ENCODE measurements around the gene PITPNB.

Gene PITPNB

DNA sequence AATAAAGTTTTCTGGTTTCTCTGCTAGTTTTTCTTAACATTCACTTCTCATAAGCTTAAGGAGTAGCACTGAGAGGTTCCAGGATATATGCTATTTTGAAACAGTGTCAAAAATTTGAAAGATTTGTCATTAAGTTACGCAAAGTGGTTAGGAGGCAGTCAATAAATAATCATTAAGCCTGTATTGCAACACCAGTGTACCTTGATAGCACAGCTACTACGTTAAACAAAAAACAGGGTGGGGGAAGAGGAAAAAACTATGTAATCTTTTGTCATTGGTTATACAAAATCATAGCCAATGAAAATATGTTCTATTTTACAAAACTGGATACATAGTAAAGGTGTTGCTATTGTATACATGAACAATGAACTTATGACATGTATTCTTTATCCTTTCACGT is 30.4 kb upstream of the PITPNB start:
- TF ChIP-seq, protein P1, sequence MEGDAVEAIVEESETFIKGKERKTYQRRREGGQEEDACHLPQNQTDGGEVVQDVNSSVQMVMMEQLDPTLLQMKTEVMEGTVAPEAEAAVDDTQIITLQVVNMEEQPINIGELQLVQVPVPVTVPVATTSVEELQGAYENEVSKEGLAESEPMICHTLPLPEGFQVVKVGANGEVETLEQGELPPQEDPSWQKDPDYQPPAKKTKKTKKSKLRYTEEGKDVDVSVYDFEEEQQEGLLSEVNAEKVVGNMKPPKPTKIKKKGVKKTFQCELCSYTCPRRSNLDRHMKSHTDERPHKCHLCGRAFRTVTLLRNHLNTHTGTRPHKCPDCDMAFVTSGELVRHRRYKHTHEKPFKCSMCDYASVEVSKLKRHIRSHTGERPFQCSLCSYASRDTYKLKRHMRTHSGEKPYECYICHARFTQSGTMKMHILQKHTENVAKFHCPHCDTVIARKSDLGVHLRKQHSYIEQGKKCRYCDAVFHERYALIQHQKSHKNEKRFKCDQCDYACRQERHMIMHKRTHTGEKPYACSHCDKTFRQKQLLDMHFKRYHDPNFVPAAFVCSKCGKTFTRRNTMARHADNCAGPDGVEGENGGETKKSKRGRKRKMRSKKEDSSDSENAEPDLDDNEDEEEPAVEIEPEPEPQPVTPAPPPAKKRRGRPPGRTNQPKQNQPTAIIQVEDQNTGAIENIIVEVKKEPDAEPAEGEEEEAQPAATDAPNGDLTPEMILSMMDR (conservative IDR thresholded peaks at IDR 0.05; ENCODE audit: low read depth, low read length) = no peak
- Histone ChIP-seq H3K4me3 (IDR thresholded peaks at IDR 0.05; ENCODE audit: insufficient read depth, low read depth, low read length) (no peak overlapping the region), H2AFZ (ENCODE audit: low read depth) (no peak overlapping the region), H3K79me2 (ENCODE audit: insufficient read depth, low read depth) (no peaks in the 10 kb centered on the region), H4K20me1 (ENCODE audit: insufficient read depth) (no peaks in the 10 kb centered on the region), H3K9ac (no peak overlapping the region), H3K4me2 (no peak overlapping the region), H3K4me1 (ENCODE audit: low read depth, poor library complexity, severe bottlenecking) (no peaks in the 10 kb centered on the region), H3K27ac (no peak overlapping the region), H3K36me3 (ENCODE audit: insufficient read depth) (no peaks in the 10 kb centered on the region), H3K27me3 (ENCODE audit: insufficient read depth, low read depth) (no peaks in the 10 kb centered on the region)

DNA sequence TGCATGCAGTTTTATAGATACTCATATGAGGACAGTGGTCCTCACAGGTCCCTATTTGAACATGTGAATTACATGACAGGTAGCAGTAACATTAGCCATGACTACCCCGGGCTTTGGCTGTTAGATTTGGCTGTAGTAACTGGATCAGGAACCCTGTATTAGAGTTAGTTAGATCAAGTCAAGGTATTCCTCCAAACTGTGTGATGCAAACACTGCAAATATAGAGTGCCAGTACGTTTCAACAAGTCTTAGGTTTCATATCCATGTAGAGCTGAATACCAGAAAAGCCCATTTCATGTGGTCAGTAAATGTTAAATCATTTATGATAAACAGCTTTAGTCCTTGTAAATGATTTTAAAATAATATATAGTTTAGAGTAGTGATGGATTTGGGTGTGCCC is 29.5 kb upstream of the PITPNB start:
- no peak overlapping the region for H3K27ac ChIP-seq
- no peak overlapping the region for H3K4me3 ChIP-seq (IDR thresholded peaks at IDR 0.05; ENCODE audit: insufficient read depth, low read depth, low read length)
- H2AFZ ChIP-seq (ENCODE audit: low read depth) = no peak overlapping the region
- TF ChIP-seq, protein P1 (conservative IDR thresholded peaks at IDR 0.05; ENCODE audit: low read depth, low read length) = no peak
- H3K36me3 ChIP-seq (ENCODE audit: insufficient read depth) = no peaks in the 10 kb centered on the region
- H3K27me3 ChIP-seq (ENCODE audit: insufficient read depth, low read depth) = no peaks in the 10 kb centered on the region
- H4K20me1 ChIP-seq (ENCODE audit: insufficient read depth) = no peaks in the 10 kb centered on the region
- H3K4me2 ChIP-seq = no peak overlapping the region
- no peaks in the 10 kb centered on the region for H3K79me2 ChIP-seq (ENCODE audit: insufficient read depth, low read depth)
- no peaks in the 10 kb centered on the region for H3K4me1 ChIP-seq (ENCODE audit: low read depth, poor library complexity, severe bottlenecking)
- no peak overlapping the region for H3K9ac ChIP-seq

DNA sequence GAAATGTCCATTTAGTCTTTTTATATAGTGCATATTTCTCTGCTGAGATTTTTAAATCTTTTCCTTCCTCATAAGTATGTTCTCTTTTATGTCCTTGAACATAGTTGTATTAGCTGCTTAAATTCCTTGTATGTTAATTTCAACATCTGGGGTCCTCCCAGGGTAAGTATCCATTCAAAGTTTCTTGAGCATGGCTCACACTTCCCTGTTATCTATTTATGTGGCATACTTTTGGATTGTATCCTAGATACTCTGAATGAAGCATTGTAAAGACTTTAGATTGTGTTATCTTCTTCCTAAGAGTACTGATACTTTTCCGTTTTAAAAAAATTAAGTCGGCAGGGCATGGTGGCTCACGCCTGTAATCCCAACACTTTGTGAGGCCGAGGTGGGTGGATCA is 28.4 kb upstream of the PITPNB start:
- H3K79me2 ChIP-seq (ENCODE audit: insufficient read depth, low read depth) = no peaks in the 10 kb centered on the region
- TF ChIP-seq, protein P1 (conservative IDR thresholded peaks at IDR 0.05; ENCODE audit: low read depth, low read length) = no peak

DNA sequence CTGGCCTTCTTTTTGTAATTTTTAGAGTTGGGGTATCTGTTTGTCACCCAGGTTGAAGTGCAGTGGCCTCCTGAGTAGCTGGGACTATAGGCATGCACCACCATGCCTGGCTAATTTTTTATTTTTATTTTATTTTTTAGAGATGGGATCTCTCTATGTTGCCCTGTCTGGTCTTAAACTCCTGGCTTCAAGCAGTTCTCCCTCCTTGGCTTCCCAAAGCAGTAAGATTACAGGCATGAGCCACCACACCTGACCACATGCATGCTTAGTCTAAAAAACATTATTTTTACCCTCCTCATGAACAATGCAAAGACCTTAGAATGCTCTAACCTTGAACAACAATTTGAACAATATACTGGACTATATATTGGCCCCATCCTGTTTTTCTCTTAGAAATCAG is 22.1 kb upstream of the PITPNB start:
- H3K4me3 ChIP-seq (IDR thresholded peaks at IDR 0.05; ENCODE audit: insufficient read depth, low read depth, low read length) = no peak overlapping the region
- H3K4me1 ChIP-seq (ENCODE audit: low read depth, poor library complexity, severe bottlenecking) = no peaks in the 10 kb centered on the region
- no peak overlapping the region for H2AFZ ChIP-seq (ENCODE audit: low read depth)
- no peak overlapping the region for H3K9ac ChIP-seq
- TF ChIP-seq, protein P1 (conservative IDR thresholded peaks at IDR 0.05; ENCODE audit: low read depth, low read length) = no peak
- no peak overlapping the region for H3K27ac ChIP-seq
- no peaks in the 10 kb centered on the region for H3K79me2 ChIP-seq (ENCODE audit: insufficient read depth, low read depth)
- H4K20me1 ChIP-seq (ENCODE audit: insufficient read depth) = no peaks in the 10 kb centered on the region
- H3K27me3 ChIP-seq (ENCODE audit: insufficient read depth, low read depth) = no peaks in the 10 kb centered on the region
- no peak overlapping the region for H3K4me2 ChIP-seq
- no peaks in the 10 kb centered on the region for H3K36me3 ChIP-seq (ENCODE audit: insufficient read depth)

More for the DNA sequence above, 28.4 kb upstream of the PITPNB start:
- Histone ChIP-seq H2AFZ (ENCODE audit: low read depth) (no peak overlapping the region), H3K4me1 (ENCODE audit: low read depth, poor library complexity, severe bottlenecking) (no peaks in the 10 kb centered on the region), H3K9ac (no peak overlapping the region), H3K27ac (no peak overlapping the region), H3K36me3 (ENCODE audit: insufficient read depth) (no peaks in the 10 kb centered on the region), H3K4me2 (no peak overlapping the region), H4K20me1 (ENCODE audit: insufficient read depth) (no peaks in the 10 kb centered on the region), H3K27me3 (ENCODE audit: insufficient read depth, low read depth) (no peaks in the 10 kb centered on the region), H3K4me3 (IDR thresholded peaks at IDR 0.05; ENCODE audit: insufficient read depth, low read depth, low read length) (no peak overlapping the region)

All from KMS-11 (cell line).